Measurements from ENCODE around the gene NFIB.

The NFIB gene

GRCh38 chr9:14345354-14346230 lies 31.7 kb upstream of the NFIB start:
- no peak for FAIRE-seq
- no peak for DNase-seq (ENCODE audit: low spot score)

DNA sequence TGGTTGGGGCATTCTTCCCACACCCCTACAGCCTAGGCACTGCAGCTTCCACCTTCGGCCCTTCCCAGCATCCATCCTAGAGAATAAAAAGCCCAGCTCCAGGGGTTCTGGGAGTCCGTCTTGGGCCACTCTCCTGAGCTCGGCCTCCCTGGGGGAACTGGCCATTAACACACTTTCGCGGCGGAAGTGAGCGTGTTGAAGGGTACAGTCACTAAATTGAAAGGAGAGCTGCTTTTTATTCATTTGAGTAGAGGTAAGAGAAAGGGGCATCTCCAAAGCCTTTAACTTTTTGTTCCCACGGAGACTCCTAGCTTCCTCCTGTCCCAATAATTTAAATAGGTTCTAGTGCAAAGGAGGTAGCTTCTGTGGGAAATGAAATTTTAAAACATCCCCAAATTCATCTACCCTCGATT lies 31.0 kb upstream of the NFIB start:
- FAIRE-seq = no peak
- DNase-seq (ENCODE audit: low spot score) = no peak

DNA sequence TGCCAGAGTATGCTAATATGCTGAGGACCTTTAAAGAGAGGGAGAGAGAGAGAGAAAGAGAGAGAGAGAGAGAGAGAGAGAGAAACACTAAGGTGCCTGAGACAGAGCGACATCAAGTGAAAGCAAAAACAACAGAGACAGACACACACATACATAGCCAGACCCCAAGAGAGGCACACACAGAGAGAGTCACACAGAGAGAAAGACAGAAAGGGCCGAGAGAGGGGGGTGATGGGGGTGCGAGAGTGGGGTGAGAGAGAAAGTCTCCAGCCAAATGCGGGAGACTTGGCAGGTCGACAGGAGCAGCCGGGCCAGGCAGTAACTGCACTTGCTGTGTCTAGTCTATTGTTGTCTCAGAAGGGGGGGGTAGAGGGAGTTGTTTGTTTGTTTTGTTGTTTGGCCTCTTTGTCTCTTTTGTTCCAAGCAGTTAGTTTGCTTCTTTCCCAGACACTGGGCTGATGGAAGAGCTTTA lies 30.1 kb upstream of the NFIB start:
- no peak for FAIRE-seq
- no peak for DNase-seq (ENCODE audit: low spot score)

GRCh38 chr9:14343261-14344031 lies 29.5 kb upstream of the NFIB start:
- no peak for FAIRE-seq
- no peak for DNase-seq (ENCODE audit: low spot score)

GRCh38 chr9:14342736-14343135 lies 28.8 kb upstream of the NFIB start:
- no peak for DNase-seq (ENCODE audit: low spot score)
- no peak for FAIRE-seq

DNA sequence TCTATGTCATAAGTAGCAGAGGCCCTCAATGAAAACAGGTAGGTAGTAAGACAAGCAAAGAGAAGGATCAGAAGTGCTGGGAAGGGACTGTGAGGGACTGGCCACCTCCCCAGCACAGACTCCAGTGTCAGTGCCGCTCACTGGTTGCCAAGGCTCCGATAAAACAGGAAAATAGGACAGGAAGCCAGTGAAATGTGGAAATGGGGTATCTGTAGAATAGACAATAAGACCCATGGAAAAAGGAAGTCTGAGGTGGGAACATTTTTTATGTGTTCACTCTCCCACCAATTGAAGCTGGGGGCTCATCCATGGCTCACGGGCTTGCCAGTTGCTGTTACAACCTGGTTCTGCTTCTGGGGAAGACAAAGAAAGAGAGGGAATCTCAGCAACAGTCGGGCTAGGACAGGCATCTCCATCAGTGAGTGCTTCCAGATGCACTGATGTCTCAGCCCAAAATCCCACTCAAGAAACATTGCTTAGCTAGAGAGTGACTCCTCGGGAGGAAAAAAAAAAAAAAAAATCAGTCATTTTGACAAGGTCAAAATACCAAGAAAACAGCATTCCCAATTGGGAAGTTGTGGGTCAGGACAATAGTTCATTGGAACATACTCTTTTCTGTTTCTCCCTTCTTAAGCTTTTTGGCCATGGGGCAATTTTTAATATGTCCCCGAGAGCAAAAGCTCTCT lies 27.6 kb upstream of the NFIB start:
- DNase-seq (ENCODE audit: low spot score) (no peak), FAIRE-seq (no peak)

- FAIRE-seq (no peak), DNase-seq (ENCODE audit: low spot score) (no peak)
These were observed 27.1 kb upstream of the NFIB start for GRCh38 chr9:14340994-14341393.

DNA sequence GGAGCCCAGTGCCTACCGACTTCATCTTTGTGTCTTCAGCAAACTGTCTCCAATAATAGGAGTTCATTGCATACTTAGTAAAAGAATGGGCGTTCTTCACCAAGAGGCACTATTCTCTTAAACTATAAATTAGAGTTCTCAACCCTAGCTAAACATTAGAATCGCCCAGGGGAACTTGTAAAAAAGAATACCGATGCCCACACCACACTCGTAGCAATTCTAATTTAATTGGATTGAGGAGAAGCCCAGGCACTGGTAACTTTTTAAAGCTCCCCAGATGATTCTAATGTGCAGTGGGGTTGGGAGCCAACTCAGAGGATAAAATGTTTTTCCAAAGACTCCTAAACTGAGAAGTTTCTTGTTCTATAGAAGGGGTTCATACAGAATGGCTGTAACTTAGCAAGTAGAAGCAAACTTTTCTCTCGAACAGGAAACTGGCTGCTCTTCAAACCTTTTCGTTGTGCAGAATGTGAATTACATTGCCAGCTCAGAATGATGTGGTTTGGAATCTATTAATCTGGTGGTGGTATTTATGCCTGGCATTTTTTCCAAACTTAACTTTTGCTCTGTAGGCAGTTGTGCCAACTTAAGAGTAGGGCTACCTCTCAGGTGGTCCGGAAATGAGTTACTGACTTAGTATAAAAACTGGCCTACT lies 26.4 kb upstream of the NFIB start:
- no peak for DNase-seq (ENCODE audit: low spot score)

DNA sequence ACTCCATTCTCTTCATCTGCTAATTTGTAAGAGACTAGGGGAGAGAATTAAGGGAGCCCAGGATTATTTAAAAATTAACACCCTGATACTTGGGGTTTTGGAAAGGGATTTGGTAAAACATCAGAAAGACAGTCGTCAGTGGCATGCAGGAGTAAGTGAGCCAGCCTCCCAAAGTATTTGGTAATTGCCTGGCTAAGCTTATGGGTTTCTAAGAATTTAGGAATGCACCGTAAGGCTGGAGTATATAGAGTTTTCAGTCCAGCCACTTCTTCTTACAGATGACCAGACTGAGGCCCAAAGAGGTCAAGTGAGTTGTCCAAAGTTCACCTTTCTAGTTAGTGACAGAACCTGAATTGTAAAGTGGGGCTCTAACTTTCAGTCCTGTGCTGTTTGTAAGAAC lies 25.8 kb upstream of the NFIB start:
- FAIRE-seq (no peak), DNase-seq (ENCODE audit: low spot score) (no peak)

More for the DNA sequence above, 26.4 kb upstream of the NFIB start:
- FAIRE-seq = no peak

GRCh38 chr9:14337615-14338014 lies 23.7 kb upstream of the NFIB start:
- FAIRE-seq (no peak), DNase-seq (ENCODE audit: low spot score) (no peak)

DNA sequence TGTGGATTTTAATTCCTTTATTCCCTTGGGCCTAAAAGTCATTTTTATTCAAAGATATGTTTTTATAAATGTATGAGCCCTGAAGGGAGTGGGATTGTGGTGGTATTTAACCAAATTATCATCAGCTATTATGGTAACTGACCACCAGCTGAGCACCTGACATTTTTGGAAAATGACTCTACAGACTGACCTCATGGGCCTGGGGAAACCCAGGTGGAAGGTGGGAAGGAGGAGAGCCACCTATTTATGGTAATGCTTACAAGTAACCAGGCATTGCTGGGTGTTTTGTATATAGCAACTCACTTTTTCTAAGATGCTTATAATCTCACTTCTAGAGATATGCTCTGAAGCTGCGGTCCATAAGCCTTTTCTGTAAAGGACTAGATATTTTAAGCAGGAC lies 22.3 kb upstream of the NFIB start:
- FAIRE-seq = no peak
- no peak for DNase-seq (ENCODE audit: low spot score)

- FAIRE-seq (no peak), DNase-seq (ENCODE audit: low spot score) (no peak)
These were observed 17.2 kb upstream of the NFIB start for GRCh38 chr9:14331120-14331519.

GRCh38 chr9:14327036-14327435 lies 13.1 kb upstream of the NFIB start:
- FAIRE-seq (no peak), DNase-seq (ENCODE audit: low spot score) (no peak)

GRCh38 chr9:14326264-14326826 lies 12.4 kb upstream of the NFIB start:
- DNase-seq (ENCODE audit: low spot score) (peak; percentile 61), FAIRE-seq (no peak)

GRCh38 chr9:14325147-14325546 lies 11.2 kb upstream of the NFIB start:
- DNase-seq (ENCODE audit: low spot score) = no peak
- FAIRE-seq = no peak

GRCh38 chr9:14323985-14324650 lies 10.2 kb upstream of the NFIB start:
- no peak for FAIRE-seq
- DNase-seq (ENCODE audit: low spot score) = no peak

- no peak for FAIRE-seq
- peak; percentile 4 for DNase-seq (ENCODE audit: low spot score)
These were observed 9.4 kb upstream of the NFIB start for GRCh38 chr9:14323083-14323971.

DNA sequence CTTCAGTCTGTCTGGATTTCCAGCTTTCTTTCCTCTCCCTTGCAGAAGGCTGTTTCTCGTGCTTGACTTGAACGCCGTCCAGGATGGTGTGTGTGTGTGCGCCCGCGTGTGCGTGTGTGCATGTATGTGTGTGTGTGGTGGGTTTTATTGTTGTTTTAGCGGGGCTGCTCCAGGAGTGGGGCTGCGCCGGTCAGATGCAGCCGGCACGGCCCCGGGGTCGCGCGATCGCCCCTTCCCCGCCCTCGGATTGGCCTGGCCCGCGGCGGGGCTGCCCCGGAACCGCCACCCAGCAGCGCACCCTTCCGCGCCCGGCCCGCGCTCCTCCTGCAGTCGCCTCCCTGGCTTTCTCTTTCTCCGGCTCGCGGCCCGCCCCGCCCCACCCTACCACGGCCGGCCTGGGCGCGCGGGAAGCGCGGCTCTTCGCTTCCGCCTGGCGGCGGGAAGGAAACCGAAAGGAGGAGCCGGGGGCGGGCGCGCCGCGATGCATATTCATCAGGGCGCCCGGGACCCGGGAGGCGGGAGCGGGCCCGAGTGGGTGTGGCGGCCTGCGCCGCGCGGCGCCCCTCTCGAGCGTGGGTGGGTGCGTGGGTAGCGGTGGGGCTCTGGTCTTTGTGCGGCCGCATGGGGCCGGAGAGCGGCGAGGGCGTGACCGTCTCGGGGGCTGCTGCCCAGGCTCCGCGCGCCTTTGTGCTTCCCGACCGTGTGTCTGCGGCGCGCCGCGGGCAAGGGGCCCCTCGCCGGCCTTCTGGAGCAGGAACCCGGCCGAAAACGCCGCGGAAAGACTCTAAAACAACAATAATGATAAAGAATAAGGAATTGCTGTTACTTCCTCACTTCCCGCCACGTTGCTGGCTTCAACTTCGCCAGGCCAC lies 8.5 kb upstream of the NFIB start:
- no peak for FAIRE-seq

More for the DNA sequence above, 8.5 kb upstream of the NFIB start:
- peak; percentile 73 for DNase-seq (ENCODE audit: low spot score)

Measured in urothelium cell line (cell line).